ENCODE measurements around the gene ST6GALNAC4.
A peak's percentile ranks its signal among the peaks of the same experiment; 100 is the strongest.
"Not testable (repeated sequence)": the region's sequence is repeated elsewhere in the genome, so short reads cannot be mapped to it uniquely, and the experiment has no call there.

ST6GALNAC4 gene

DNA sequence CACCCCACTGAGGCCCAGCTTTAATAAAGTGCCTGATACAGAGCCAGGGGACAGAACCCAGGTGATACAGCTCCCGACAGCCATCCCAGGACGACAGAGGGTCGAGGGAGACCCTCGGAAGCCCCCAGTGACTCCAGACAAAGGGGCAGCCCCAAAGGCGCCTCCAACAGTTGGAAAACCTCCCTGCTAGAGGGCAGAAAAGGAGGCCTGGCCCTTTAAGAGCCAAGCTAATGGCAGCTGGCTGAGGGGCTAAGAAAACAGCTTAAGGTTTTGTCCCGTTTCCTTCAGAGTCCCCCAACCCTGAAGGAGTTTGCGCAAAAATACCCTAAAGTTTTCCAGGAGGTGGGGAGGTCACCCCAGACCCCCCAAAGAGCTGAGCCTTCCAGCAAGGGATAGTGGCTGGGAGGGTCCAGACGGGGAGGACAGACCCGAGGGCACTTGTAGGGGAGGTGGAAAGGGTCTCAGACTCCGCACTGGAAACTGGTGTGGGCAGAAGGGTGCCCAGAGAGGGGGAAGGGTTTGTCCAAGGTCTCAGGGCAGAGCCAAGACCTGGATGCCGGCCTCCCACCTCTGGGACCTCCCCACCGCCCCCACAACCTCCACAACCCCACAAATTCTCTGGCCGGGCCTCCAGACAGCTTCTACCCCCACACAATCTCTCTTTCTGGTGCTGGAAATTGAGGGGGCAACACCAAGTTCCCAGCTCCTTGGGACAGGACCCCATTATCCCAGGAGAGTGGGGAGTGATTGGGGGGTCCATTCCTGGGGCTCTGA is 31.1 kb downstream of the ST6GALNAC4 start:
- no peak for DNase-seq (ENCODE audit: low spot score)

DNA sequence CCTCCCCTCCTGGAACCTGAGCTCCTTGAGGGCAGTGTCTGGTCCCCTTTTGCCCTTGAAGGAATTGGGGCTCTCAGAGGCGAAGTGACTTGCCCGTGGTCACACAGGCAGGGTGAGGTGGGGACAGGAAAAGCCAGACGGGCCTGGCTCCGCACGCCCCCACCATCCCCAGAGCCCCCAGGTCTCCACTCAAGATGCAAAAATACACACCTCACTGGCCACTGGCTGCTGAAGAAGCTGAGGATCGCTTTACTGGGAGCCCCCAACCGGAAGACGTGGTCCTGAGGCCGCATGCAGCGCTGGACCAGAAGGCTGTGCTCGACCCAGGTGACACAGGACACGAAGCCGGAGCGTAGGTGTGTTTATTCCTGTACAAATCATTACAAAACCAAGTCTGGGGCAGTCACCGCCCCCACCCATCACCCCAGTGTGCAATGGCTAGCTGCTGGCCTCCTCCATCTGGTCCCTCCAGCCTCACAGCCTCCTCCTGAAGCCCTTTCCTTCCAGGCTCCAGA is 31.8 kb downstream of the ST6GALNAC4 start:
- no peak for DNase-seq (ENCODE audit: low spot score)

DNA sequence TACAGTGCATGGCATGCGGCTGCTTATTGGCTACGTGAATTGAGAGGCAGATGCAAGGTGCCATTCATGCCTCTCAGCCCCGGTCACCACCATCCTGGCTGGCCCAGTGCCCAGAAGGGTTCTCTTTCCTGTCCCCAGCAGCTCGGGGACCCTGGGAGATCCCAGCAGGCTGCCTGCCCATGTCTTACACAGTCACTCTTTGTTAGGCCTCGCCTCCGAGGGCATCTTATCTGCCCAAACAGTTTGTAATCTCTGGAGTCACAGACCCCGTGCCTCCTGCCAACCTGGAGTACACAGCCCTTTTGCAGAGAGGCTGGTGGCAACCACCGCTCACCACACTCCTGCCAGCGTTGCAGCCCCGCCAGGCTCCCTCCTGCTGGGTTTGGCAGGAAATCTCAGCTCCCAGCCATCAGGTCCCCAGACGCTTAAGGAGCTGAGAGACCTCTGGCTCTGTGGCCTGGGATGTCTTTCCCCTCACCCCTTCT is 32.4 kb downstream of the ST6GALNAC4 start:
- no peak for DNase-seq (ENCODE audit: low spot score)

DNA sequence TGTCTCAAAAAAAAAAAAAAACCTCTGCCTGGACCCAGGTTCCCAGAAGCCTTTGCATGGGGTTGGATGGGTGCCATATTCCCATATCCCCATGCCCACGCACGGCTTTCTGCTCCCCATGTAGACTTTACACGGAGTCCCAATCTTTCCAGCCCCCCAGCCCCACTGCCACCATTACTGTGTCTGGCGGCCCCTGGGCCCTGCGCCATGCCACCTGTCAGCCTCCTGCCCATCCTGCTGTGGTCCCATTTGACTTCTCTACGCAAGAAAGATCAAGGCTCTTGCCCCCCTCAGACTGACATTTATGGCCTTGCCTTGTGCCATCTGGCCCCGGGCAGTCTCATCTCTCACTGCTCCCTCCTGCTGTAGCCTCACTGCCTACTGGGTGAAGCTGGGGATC is 32.9 kb downstream of the ST6GALNAC4 start:
- peak; percentile 44 for DNase-seq (ENCODE audit: low spot score)

DNA sequence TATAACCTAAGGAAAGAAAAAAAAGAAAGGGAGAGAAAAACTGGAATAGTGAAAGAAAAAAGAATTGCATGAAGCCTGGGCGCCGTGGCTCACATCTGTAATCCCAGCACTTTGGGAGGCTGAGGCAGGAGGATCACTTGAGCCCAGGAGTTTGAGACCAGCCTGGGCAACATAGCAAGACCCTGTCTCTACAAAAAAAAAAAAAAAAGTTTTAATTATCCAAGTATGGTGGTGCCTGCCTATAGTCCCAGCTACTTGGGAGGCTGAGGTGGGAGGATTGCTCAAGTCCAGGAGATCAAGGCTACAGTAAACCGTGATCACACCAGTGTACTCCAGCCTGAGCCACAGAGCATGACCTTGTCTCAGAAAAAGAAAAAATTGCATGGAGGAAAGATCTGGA is 35.1 kb downstream of the ST6GALNAC4 start:
- not testable (repeated sequence) for DNase-seq (ENCODE audit: low spot score)

DNA sequence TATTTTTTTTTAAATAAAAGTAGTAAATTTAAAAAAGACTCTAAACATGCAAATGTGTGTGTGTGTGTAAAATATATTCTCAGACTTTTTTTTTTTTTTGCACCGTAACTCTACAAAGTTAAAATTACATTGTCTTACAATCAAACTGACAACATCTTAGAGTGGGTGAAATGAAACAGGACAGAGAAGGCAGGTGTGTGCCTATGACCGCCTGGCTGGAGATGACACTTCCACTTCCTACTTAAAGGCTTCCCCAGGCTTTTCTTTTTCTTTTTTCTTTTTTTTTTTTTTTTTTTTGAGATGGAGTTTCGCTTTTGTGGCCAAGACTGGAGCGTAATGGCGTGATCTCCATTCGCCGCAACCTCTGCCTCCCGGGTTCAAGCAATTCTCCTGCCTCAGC is 36.7 kb downstream of the ST6GALNAC4 start:
- DNase-seq (ENCODE audit: low spot score), result peak; percentile 49

DNA sequence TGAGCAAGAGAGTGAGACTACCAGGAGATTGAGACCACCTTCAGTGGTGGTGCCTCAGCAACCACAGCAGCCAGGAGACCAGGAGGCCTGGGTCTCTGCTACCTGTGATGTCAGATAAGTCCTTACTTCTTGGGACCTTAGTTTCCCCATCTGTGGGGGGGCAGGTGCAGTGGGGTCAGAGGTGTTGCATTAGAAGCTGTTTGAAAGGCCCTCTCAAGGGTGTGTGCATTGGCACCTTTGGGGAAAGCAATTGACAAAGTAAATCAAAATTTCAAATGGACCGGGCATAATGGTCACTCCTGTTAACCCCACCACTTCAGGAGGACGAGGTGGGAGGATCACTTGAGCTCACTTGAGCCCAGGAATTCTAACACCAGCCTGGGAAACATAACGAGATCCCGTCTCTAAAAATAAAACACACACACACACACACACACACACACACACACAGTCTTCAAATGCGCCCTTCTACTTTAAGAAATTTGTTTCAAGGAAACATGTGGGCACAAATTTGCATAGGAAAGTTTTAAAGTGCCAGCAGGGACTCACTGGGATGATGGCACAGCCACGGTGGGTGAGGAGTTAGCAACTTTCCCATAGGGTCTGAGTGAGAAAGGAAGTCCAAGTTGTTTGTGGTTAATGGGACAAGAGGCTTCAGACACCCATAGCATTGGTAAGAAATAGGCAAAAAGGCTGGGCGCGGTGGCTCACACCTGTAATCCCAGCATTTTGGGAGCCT is 38.0 kb downstream of the ST6GALNAC4 start:
- no peak for DNase-seq (ENCODE audit: low spot score)

DNA sequence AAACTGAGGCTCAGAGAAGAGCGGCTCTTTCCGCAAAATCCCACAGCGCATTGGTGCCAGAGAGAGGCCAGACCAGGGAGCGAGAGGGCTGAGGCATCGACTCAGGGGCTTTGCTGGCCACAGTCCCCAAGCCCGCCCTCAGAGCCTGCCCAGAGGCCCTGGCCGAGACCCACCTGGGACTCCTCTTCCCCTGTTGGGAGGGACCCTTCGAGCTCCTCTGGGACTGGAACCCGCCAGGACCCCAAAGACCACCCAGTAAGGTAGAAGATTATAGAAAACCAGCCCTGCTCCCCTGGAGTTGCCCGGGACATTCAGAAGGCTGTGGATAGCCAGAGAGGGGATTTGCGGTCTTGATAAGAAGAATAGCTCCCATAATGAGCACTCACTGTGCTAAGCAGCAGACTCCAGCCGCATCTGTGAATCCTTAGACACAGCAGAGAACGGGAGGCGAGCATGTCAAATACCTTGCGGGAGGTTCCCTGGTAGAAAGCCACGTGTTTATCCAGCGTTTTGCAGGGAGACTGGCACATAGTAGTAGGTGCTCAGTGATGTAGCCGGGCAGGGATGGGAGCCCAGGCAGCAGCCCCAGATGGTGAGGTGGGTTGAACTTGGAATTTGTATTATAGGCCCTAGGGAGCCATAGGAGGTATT is 38.7 kb downstream of the ST6GALNAC4 start:
- DNase-seq (ENCODE audit: low spot score), result no peak

DNA sequence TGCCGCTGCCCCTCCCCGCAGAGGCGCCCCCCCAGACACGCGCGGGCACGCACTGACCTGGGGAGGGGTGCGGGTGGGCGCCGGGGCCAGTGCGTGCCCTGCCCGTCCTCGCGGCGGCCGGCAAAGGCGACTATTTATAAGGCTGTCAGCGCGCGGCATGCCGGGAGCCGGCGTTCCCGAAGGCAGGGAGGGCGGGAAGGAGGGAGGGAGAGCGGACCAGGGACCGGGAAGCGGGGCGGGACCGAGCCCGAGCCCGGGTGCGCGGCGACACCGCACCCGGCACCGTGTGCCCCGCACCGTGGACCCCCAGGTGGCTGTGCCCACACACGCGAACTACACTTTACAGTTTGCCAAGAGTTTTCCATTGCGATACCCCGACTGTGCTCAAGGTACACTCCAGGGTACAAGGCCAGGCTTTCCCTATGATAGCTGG is 39.3 kb downstream of the ST6GALNAC4 start, which contains the start of gene AK1:
Gene AK1, minus strand, starts transcription at position 110 of the 433 bp plus-strand sequence. CDS start 3,058 bp downstream, outside the sequence.
- no peak for DNase-seq (ENCODE audit: low spot score)

DNA sequence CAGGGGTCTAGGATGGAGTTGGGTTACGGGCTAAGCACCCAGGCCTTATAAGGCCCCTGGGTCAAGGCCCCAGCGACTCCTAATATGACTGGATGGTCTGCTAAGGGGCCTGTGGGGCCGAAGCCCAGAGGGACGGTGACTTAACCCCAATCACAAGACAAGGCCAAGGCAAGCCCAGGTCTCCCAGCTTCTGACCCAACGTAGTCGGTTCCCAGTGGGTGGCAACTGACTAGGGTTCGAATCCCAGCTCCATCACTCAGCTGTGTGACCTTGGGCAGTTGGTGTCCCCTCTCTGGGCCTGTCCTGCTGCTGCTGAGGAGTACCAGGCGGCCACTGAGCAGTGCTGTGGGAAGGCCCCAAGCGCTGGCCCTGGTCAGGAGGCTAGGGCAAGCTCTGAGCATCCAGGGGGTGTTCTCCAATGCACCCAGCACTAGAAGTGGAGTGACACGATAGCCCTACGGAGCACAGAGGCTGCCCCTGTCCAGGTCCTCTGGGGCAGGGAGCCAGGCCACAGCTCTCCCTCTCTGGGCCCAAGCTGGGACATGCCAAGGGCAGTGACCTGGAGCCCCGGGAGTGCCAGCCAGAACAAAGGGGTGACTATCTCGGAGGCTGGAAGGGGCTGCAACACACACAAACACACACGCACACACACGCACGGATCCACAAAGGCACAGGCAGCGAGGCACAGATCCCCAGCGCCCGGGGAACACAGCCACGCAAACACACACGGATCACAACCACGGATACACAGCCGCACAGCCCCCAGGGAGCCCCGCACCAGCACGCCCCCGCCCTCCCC is 39.9 kb downstream of the ST6GALNAC4 start:
- no peak for DNase-seq (ENCODE audit: low spot score)

DNA sequence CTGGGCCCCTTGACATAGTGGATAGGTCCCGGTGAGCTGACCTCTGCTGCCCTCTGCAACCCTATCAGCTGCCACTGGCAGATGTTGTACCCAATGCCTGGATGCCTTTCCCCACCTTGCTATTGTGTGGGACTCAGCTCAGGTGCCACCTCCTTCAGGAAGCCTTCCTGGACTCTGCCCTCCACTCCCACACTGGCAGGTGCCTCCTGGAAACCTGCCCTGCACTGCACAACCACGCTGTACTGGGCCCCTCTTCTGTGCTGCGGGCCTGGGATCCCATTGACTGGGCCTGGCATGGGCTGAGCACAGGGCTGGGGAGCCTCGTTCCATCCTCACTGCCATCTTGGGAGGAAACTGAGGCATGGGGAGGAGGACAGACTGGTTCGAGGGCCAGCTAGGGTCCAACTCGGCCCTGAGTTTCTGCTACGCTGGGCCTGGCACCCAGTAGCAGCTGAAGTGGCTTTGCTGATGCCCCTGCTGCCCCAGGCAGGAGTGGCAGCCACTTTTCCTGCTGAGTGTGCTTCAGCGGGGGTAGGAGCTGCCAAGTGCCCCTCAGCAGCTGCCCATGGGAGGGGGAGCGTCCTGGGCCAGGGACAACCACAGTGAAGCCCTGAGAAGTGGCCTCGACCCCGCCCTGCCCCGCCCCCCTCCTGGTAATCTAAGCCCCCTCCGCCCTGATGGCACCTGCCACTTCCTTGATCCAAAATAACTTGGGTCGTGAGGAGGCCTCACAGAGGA is 40.6 kb downstream of the ST6GALNAC4 start:
- no peak for DNase-seq (ENCODE audit: low spot score)

DNA sequence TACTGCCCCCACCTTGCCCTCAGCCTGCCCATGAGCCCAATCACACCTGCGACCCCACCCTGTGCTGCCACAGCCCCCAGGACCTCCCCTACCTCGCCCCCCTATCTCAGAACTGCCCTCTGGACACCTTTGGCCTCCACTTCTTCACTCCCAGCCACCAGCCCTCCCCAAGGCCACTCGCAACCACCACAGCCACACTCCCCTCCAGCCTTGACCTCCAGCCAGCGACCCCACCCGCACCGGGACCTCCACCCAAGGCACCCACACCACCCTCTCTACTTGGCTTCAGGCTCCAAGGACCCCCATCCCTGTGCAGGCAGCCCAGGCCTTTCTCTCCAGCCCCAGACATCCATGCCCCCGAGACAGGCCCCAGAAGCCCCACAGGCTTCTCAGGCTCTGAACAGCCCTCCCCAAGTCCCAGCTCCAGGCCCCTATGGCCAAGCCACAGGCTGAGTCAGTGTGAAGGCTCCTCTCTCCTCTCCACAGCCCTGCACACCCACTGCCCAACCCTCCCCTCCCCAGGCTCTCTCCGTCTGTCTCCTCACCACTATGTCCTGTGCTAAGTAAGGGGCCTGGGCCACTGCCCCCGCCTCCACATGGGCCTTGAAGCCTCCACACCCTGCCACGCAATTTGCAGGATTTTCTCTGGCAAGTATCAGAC is 41.4 kb downstream of the ST6GALNAC4 start:
- no peak for DNase-seq (ENCODE audit: low spot score)

DNA sequence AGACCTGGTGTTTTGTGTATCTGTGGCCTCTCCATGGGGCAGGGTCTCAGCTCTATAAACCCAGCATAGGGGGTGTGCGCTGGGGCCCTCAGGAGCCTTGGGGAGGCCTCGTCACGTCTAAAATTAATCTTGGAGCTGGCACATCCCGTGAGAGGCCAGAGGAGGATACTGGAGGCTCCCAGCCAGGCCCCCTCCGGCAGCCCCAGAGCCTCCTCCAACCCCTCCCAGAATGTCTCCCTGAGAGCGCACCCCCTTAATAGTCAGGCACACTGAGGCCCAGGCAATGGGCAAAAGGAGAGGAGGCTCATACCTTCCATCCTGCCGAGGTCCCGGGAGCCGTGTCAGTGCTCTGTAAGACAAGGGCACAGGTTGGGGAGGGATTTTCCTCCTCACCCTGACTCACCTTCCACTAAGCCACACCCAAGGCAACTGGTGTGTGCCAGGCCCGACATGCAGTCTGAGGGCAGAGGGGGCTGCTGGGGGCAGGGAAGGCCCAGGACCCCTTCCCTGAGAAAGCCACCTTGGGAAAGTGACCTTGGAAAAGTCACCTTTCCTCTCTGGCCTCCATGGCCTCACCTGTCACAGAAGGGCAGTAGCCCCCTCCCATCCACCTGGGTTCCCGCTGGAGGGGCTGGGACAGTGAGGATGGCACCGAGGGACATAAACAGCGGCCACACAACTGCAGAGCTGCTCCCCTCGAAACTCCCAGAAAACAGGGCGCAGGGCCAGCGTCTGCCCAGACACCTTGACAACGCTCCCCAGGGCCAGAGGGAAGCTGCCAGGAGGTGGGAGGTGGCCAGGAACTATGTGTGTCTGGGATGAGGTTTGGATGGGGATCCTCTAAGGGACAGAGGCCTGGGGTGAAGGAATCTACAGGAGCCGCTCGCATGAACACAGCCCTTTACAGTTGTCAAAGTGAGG is 42.3 kb downstream of the ST6GALNAC4 start:
- no peak for DNase-seq (ENCODE audit: low spot score)

DNA sequence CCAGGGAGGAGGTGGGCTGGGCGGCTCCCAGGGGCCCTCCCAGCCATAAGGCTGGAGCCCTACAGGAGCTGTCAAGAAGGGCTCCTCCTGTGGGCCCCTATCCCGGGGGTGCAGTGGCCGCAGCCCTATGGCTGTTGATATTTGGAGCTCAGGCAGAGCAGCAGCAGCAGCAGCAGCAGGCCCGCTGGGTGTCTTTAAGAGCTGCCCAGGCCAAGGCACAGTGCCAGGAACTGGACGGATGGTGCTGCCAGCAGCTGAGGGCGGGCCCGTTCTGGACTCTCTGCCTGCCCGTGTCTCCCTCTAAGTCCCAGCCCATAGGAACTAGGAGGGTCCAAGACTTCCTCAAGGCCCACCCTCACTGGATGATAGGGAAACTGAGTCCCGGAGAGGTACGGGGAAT is 43.0 kb downstream of the ST6GALNAC4 start:
- DNase-seq (ENCODE audit: low spot score), result no peak

DNA sequence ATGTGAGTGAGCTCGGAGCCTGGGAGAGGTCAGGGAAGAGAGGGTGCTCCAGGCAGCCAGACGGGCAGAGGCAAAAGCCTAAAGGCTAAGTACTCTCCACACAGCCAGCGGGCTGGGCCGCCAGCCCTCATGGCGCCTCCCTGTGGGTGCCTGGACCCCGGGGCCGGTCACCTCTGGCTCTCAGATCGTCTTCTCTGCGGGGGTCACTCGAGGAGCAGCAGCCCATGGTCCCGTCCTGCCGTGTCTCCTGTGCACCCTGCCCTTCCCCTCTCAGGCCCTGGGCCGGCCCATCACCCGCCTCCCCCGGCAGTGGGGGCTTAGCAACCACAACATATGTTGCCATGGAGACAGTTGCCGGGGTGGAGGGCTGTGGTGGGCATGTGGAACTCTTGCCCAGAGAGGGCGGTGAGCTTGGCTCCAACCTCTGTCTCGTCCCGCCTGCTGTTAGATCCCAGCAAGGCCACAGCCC is 43.6 kb downstream of the ST6GALNAC4 start:
- DNase-seq (ENCODE audit: low spot score), result no peak

DNA sequence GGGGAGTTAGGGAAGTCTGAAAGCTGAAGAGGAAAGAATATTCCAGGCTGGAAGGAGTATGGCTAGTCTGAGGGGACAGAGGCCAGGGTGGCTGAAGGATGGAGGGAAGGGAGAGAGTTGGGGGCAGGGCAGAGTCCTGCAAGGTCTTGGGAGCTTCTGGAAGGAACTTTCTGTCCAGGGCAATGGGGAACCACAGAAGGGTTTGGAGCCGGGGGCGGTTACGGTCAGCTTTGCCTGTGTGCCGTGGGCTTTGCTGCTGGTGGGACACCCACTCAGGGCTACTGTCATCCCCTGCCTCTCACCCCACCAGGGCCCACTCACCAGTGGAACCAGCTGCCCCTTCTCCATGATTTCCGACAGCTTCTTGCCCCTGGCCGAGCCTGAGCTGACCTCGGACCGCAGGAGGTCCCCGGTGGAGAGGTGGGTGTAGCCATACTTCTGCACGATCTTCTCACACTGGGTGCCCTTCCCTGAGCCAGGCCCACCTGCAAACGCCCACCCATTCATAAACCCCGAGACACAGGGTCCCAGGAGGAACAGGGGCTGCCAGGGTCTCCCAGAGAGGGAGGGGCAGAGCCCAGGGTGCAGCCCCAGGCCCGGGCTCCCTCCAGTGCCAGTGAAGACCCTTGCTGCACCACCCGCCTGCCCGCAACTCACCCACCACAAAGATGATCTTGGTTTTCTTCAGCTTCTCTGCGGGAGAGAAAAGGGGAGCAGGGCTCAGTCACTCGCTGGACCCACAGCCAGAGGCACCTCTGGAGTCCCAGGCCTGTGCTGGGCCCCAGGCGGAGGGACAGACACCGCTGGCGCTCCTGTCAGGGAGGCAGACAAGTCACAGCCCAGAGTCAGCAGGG is 44.2 kb downstream of the ST6GALNAC4 start:
- DNase-seq (ENCODE audit: low spot score), result no peak

DNA sequence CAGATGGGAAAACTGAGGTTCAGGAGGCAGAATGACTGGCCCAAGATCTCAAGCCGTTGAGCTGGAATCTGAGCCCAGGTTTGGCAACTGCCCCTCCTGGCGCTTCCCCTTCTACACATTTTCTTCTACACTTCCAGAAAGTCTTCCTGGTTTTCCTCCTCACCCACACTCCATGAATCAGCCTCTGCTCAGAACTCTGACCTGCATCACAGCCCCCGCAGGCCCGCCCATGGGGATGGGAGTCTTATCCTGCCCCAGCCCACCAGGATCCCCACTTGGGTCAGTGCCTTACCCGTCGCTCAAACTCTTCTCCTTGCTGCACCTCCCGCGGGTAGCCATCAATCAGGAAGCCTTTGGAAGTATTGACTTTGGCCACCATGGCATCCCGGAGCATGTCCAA is 45.3 kb downstream of the ST6GALNAC4 start:
- no peak for DNase-seq (ENCODE audit: low spot score)

DNA sequence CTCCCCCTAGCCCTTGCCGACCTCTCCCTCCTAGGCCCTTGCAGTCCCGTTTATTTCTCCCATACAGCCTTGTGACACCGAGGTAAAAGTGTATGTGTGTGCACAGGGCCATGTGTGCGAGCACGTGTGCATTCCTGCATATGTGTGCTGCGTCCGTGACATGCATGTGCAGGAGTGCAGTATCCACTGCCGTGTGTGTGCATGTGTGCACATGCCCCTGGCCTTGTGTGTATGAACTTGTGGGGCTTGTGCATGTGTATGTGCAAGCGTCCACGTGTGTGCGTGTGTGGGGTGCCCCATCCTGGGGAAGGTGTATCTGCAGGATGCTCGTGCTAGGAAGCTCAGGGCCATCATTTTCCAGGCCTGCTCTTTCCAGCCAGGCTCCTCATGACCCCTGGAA is 46.0 kb downstream of the ST6GALNAC4 start:
- no peak for DNase-seq (ENCODE audit: low spot score)

Measured in NAMALWA (cell line).